ENCODE measurements around the gene PSME1.

DNA sequence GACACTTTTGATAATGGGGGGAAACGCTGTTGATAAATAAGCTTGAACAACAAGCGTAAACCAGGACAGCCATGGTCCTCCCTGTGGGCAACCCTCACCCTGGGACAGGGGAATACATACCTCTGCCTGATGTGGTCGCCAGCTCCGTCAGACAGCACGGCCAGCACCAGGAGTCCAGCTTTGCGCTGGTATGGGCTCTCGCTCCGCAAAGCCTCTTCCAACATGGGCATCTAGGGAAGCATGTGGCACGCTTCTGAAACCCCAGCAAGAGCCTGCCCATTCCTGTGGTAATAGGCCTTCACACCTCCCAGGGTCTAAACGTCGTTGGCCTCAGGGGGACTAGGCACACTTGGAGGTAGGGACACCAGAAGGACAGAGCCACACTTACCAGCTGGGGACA lies 49.7 kb downstream of the PSME1 start:
- TF ChIP-seq, protein P1, sequence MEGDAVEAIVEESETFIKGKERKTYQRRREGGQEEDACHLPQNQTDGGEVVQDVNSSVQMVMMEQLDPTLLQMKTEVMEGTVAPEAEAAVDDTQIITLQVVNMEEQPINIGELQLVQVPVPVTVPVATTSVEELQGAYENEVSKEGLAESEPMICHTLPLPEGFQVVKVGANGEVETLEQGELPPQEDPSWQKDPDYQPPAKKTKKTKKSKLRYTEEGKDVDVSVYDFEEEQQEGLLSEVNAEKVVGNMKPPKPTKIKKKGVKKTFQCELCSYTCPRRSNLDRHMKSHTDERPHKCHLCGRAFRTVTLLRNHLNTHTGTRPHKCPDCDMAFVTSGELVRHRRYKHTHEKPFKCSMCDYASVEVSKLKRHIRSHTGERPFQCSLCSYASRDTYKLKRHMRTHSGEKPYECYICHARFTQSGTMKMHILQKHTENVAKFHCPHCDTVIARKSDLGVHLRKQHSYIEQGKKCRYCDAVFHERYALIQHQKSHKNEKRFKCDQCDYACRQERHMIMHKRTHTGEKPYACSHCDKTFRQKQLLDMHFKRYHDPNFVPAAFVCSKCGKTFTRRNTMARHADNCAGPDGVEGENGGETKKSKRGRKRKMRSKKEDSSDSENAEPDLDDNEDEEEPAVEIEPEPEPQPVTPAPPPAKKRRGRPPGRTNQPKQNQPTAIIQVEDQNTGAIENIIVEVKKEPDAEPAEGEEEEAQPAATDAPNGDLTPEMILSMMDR (IDR thresholded peaks at IDR 0.05; ENCODE audit: extremely low read depth in 1 of 2, insufficient read depth in 1 of 2, low read depth in 1 of 2, low read length in 2 of 2), result no peak
- TF ChIP-seq EZH2 (IDR thresholded peaks at IDR 0.05; ENCODE audit: borderline replicate concordance, low read depth, low read length, severe bottlenecking), result no peak
- no peak for TF ChIP-seq POLR2A (IDR thresholded peaks at IDR 0.05; ENCODE audit: low read depth, low read length)

Data from endothelial cell of umbilical vein (primary cell).